PC-9 (cell line): ENCODE data around the gene POLD2. TPM values are rescaled to one million over a fixed set of nuclear protein-coding genes. Genes with fewer than 3 reads are reported as not detected.

Experiments used
- BruUV-seq: library from RNA; stranded (reverse); fragments of 400-500 nt; replicated peaks from 2 replicates; lab custom pipeline; 2021; lab: Mats Ljungman, UMichigan
- CTCF ChIA-PET: fragments of 300-600 bp; sonication (Branson Sonifier 250); formaldehyde crosslinking; loops from one replicate; lab custom pipeline; 2022; ENCODE audit warnings: antibody characterized with exemption; lab: Charles Lee
- POLR2A ChIA-PET: fragments of 300-600 bp; sonication (Branson Sonifier 250); formaldehyde crosslinking; loops from one replicate; lab custom pipeline; 2022; ENCODE audit warnings: antibody characterized with exemption; ENCODE audit not compliant: unreplicated experiment; lab: Charles Lee
- DNase-seq, 2 experiments: peaks; one replicate each; pipeline versions ENCODE4 v3.0.0 to v3.0.0-alpha.2; 2015 to 2022; ENCODE audit warnings: mixed read lengths in 1 of 2
- H2AFZ ChIP-seq: fragments of 200-600 bp; sonication (generic); 2 replicates; pipeline ENCODE4 v1.8.1; 2017; ENCODE audit warnings: antibody characterized with exemption
- H3F3A ChIP-seq: fragments of 200-600 bp; sonication (generic); 2 replicates; pipeline ENCODE4 v1.8.1; 2017; ENCODE audit warnings: antibody characterized with exemption, mild to moderate bottlenecking, low read depth; ENCODE audit not compliant: insufficient read depth
- H3K27ac ChIP-seq: fragments of 200-600 bp; sonication (generic); 2 replicates; pipeline ENCODE4 v1.6.1; 2016; ENCODE audit warnings: mixed run types
- H3K27me3 ChIP-seq: fragments of 200-600 bp; sonication (generic); 2 replicates; pipeline ENCODE4 v1.6.1; 2016; ENCODE audit warnings: low read depth, mixed run types; ENCODE audit not compliant: insufficient read depth
- H3K36me3 ChIP-seq: fragments of 200-600 bp; sonication (generic); 2 replicates; pipeline ENCODE4 v1.6.1; 2016; ENCODE audit warnings: low read depth, mixed run types
- H3K4me1 ChIP-seq: fragments of 200-600 bp; sonication (generic); replicated peaks from 2 replicates; pipeline ENCODE4 v1.6.1; 2016; ENCODE audit warnings: mixed run types; ENCODE audit not compliant: insufficient read depth
- H3K4me2 ChIP-seq: fragments of 200-600 bp; sonication (generic); 2 replicates; pipeline ENCODE4 v1.6.1; 2017; ENCODE audit warnings: mixed run types
- H3K4me3 ChIP-seq: fragments of 200-600 bp; sonication (generic); 2 replicates; pipeline ENCODE4 v1.6.1; 2016; ENCODE audit warnings: mixed run types
- H3K79me2 ChIP-seq: fragments of 200-600 bp; sonication (generic); 2 replicates; pipeline ENCODE4 v1.6.1; 2017; ENCODE audit warnings: low read depth, mixed run types
- H3K9me2 ChIP-seq: fragments of 200-600 bp; sonication (generic); 2 replicates; pipeline ENCODE4 v1.8.1; 2017; ENCODE audit warnings: mild to moderate bottlenecking; ENCODE audit not compliant: insufficient read depth
- H3K9me3 ChIP-seq: fragments of 200-600 bp; sonication (generic); 2 replicates; pipeline ENCODE4 v1.8.1; 2016; ENCODE audit warnings: low read depth; ENCODE audit not compliant: insufficient read depth
- H4K20me1 ChIP-seq: fragments of 200-600 bp; sonication (generic); 2 replicates; pipeline ENCODE4 v1.8.1; 2017; ENCODE audit not compliant: insufficient read depth
- EZH2 ChIP-seq: fragments of 200-600 bp; sonication (generic); IDR thresholded peaks from 2 replicates; pipeline ENCODE4 v1.8.0; 2017; ENCODE audit warnings: antibody characterized with exemption, low read depth
- intact Hi-C: fragments of 100-400 bp; cut with micrococcal nuclease; formaldehyde crosslinking; loops from one replicate; pipeline ENCODE4 v1.10.0; 2022; ENCODE audit not compliant: unreplicated experiment
- total RNA-seq: library from RNA; stranded (reverse); gene quantifications from 2 replicates; pipeline ENCODE4 v1.2.3, GENCODE V29; 2021
- TF ChIP-seq, protein P1 (sequence below): fragments of 200-600 bp; sonication (generic); conservative IDR thresholded peaks from 2 replicates; pipeline ENCODE4 v1.6.1; 2017; ENCODE audit warnings: mixed run types, antibody characterized with exemption, mild to moderate bottlenecking, moderate library complexity

POLD2 gene
- total RNA-seq, 1 experiment from 2014 or later = 249 TPM

DNA sequence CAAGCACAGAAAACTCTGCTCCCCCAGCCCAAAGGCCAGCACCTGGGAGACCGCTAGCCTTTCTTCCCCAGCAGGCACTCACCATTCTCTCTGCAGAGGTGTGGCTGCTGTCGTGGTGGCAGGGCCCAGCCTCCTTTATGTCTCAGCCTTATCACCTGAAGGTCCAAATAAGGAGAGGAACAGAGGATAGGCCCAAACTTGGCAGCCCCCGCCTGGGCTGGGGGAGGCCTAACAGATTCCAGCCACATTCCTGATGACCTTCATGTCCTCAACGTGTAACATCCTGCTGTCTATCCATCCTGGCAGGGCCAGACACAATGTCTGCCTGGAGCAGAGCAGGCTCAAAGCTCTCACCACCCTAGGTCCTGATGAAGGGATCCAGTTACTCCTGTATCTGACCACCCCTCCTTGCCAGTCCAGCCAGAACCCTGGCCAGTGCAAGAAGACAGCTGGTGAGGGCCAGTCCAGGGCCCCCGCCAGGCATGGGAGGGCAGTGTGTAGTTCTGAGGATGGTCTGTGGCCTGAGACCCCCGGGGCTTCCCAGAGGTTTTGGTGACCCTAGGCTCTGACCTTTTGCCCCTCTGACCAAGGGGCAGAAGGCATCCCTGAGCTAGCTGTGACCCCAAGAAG is 18.0 kb upstream of the POLD2 start, which contains the start of gene MYL7:
Gene MYL7 (minus strand): TSS at position 112 of the 630 bp plus-strand sequence. CDS start 27 bp downstream, at position 85.
- H3K4me1 ChIP-seq = no peaks in the 10 kb centered on the region
- no peak within 1 kb of the TSS for H2AFZ ChIP-seq
- H3K27me3 ChIP-seq = no peaks in the 10 kb centered on the region
- H3K4me2 ChIP-seq = no peak within 1 kb of the TSS
- no peak for DNase-seq
- H4K20me1 ChIP-seq = no peaks in the 10 kb centered on the region
- peaks cover 5% of the 10 kb centered on the region; the same call in 1 of the 2 replicates for H3F3A ChIP-seq
- ChIA-PET POLR2A (no interaction called here), CTCF (interaction anchor here (0.6 kb wide), 1 partner anchor 10 kb away, joined by 3 read pairs; no protein-coding TSS in a partner anchor)
- intact Hi-C loops = no loop called here
- H3K4me3 ChIP-seq = no peak within 1 kb of the TSS
- H3K36me3 ChIP-seq = no peaks in the 10 kb centered on the region
- no peaks in the 10 kb centered on the region for H3K79me2 ChIP-seq
- H3K9me3 ChIP-seq = no peaks in the 10 kb centered on the region
- H3K27ac ChIP-seq = no peak within 1 kb of the TSS
- H3K9me2 ChIP-seq = no peaks in the 10 kb centered on the region
- TF ChIP-seq, protein P1, sequence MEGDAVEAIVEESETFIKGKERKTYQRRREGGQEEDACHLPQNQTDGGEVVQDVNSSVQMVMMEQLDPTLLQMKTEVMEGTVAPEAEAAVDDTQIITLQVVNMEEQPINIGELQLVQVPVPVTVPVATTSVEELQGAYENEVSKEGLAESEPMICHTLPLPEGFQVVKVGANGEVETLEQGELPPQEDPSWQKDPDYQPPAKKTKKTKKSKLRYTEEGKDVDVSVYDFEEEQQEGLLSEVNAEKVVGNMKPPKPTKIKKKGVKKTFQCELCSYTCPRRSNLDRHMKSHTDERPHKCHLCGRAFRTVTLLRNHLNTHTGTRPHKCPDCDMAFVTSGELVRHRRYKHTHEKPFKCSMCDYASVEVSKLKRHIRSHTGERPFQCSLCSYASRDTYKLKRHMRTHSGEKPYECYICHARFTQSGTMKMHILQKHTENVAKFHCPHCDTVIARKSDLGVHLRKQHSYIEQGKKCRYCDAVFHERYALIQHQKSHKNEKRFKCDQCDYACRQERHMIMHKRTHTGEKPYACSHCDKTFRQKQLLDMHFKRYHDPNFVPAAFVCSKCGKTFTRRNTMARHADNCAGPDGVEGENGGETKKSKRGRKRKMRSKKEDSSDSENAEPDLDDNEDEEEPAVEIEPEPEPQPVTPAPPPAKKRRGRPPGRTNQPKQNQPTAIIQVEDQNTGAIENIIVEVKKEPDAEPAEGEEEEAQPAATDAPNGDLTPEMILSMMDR = no peak
- TF ChIP-seq EZH2 = no peak
- no TSS peak for BruUV-seq

DNA sequence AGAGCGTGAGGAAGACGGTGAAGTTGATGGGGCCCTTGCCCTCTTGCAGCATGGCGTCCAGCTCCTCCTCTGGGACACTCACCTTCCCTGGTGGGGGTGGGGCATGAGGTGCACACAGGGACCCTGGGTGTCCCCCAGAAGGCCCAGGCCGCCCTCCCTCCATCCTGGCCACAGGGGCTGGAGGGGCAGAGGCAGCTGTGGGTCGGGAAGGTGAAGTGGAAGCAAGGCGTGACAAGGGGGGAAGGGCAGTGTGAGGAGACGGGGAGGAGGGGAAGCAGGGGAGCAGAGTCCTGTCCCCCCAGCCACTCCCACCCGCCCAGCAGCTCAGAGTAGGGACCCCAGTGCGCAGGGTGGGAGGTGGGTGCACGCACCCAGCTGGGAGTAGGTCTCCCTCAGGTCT is 17.0 kb upstream of the POLD2 start:
- CTCF ChIA-PET = no interaction called here
- TF ChIP-seq EZH2 = no peak
- TF ChIP-seq, protein P1 = no peak

DNA sequence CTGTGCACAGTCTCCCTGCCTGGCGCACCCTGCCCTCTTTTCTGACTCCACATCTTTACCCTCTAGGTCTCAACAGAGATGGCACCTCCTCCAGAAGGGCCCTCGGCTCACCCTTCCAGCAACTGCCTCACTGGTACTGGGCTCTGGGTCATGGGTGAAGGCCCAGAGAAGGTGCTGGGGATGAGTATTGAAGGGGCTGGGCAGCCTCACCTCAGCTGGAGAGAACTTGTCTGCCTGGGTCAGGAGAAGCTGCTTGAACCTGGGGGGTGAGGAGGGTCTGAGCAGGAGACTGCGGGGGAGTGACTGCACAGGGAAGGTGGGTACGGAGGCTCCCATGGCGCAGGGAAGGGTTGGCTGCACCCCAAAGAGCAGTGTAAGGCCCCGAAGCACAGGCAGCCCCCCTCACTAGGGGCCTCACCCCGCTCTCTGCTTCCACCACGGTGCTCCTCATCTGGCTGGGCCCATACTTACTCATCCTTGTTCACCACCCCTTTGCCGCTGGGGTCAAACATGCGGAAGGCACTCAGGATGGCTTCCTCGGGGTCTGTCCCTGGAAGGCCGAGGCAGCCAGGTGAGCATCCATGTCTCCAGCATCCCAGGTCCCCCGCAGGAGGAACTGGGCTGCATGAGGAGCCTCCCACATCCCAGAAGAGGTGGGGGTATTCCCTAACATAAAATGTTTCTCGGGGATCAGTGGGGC is 16.1 kb upstream of the POLD2 start:
- H3K79me2 ChIP-seq = no peaks in the 10 kb centered on the region
- intact Hi-C loops = no loop called here
- ChIA-PET POLR2A (no interaction called here), CTCF (no interaction called here)
- no peaks in the 10 kb centered on the region for H3K36me3 ChIP-seq
- H3K27me3 ChIP-seq = no peaks in the 10 kb centered on the region
- no peak overlapping the region for H3K4me3 ChIP-seq
- BruUV-seq = no TSS peak
- H3K4me1 ChIP-seq = no peaks in the 10 kb centered on the region
- peaks cover 13% of the 10 kb centered on the region for H3F3A ChIP-seq
- no peak overlapping the region for H2AFZ ChIP-seq
- TF ChIP-seq EZH2 = no peak
- TF ChIP-seq, protein P1 = no peak
- no peak overlapping the region for H3K4me2 ChIP-seq
- DNase-seq = no peak
- no peak overlapping the region for H3K27ac ChIP-seq
- no peaks in the 10 kb centered on the region for H4K20me1 ChIP-seq
- H3K9me2 ChIP-seq = no peaks in the 10 kb centered on the region
- no peaks in the 10 kb centered on the region for H3K9me3 ChIP-seq

More for the DNA sequence above, 17.0 kb upstream of the POLD2 start:
- BruUV-seq = no TSS peak
- Histone ChIP-seq H3K27me3 (no peaks in the 10 kb centered on the region), H3K36me3 (no peaks in the 10 kb centered on the region), H3K27ac (no peak overlapping the region), H3K9me2 (no peaks in the 10 kb centered on the region), H3K4me2 (no peak overlapping the region), H3K79me2 (no peaks in the 10 kb centered on the region), H2AFZ (no peak overlapping the region), H3K4me1 (no peaks in the 10 kb centered on the region), H3K9me3 (no peaks in the 10 kb centered on the region), H3K4me3 (no peak overlapping the region), H4K20me1 (no peaks in the 10 kb centered on the region), H3F3A (peaks cover 8% of the 10 kb centered on the region)
- POLR2A ChIA-PET = no interaction called here
- intact Hi-C loops = no loop called here
- DNase-seq = no peak
